MM.1S (cell line): Measurements from ENCODE around the gene EGR2.

Experiments used
- DNase-seq: peaks from one replicate; pipeline ENCODE4 v3.0.0-alpha.2; 2015
- H2AFZ ChIP-seq: fragments of 300-600 bp; sonication (generic); 2 replicates; pipeline ENCODE4 v1.6.0; 2016; ENCODE audit warnings: antibody characterized with exemption, low read length
- H3F3A ChIP-seq: fragments of 300-600 bp; sonication (generic); 2 replicates; pipeline ENCODE4 v1.6.1; 2016; ENCODE audit warnings: mild to moderate bottlenecking, antibody characterized with exemption, low read length, moderate library complexity, mixed read lengths; ENCODE audit not compliant: insufficient read depth
- H3K27ac ChIP-seq: fragments of 300-600 bp; sonication (generic); 2 replicates; pipeline ENCODE4 v1.5.1; 2016; ENCODE audit warnings: mild to moderate bottlenecking, low read length
- H3K27me3 ChIP-seq: fragments of 300-600 bp; sonication (generic); replicated peaks from 2 replicates; pipeline ENCODE4 v1.6.0; 2016; ENCODE audit warnings: low read length; ENCODE audit not compliant: insufficient read depth
- H3K36me3 ChIP-seq: fragments of 300-600 bp; sonication (generic); replicated peaks from 2 replicates; pipeline ENCODE4 v1.6.1; 2016; ENCODE audit warnings: mild to moderate bottlenecking, low read length, mixed read lengths; ENCODE audit not compliant: insufficient read depth
- H3K4me1 ChIP-seq: fragments of 300-600 bp; sonication (generic); 2 replicates; pipeline ENCODE4 v1.6.1; 2016; ENCODE audit warnings: low read length, mixed read lengths
- H3K4me2 ChIP-seq: fragments of 300-600 bp; sonication (generic); 2 replicates; pipeline ENCODE4 v1.6.0; 2016; ENCODE audit warnings: low read depth, low read length
- H3K4me3 ChIP-seq: fragments of 300-600 bp; sonication (generic); 2 replicates; pipeline ENCODE4 v1.5.1; 2016; ENCODE audit warnings: low read length, mixed read lengths
- H3K79me2 ChIP-seq: fragments of 300-600 bp; sonication (generic); 2 replicates; pipeline ENCODE4 v1.6.1; 2016; ENCODE audit warnings: mixed run types, low read length, mixed read lengths
- H3K9ac ChIP-seq: fragments of 300-600 bp; sonication (generic); 2 replicates; pipeline ENCODE4 v1.6.1; 2016; ENCODE audit warnings: low read length, mixed read lengths
- H3K9me2 ChIP-seq: fragments of 300-600 bp; sonication (generic); replicated peaks from 2 replicates; pipeline ENCODE4 v1.6.1; 2016; ENCODE audit warnings: mild to moderate bottlenecking, low read length, mixed read lengths; ENCODE audit not compliant: insufficient read depth
- H3K9me3 ChIP-seq: fragments of 300-600 bp; sonication (generic); replicated peaks from 2 replicates; pipeline ENCODE4 v1.6.1; 2016; ENCODE audit warnings: mild to moderate bottlenecking, low read length, mixed read lengths; ENCODE audit not compliant: insufficient read depth
- H4K20me1 ChIP-seq: fragments of 300-600 bp; sonication (generic); 2 replicates; pipeline ENCODE4 v1.6.1; 2016; ENCODE audit warnings: mild to moderate bottlenecking, low read length, moderate library complexity, mixed read lengths; ENCODE audit not compliant: insufficient read depth
- EZH2 ChIP-seq: fragments of 300-600 bp; sonication (generic); optimal IDR thresholded peaks from 2 replicates; pipeline ENCODE3; 2017; ENCODE audit warnings: low read depth, mild to moderate bottlenecking, antibody characterized with exemption, low read length, mixed read lengths
- EZH2phosphoT487 ChIP-seq: fragments of 300-600 bp; sonication (generic); IDR thresholded peaks from 2 replicates; pipeline ENCODE4 v1.6.1; 2018; ENCODE audit warnings: antibody characterized with exemption, low read length
- TF ChIP-seq, protein P1 (sequence below): fragments of 300-600 bp; sonication (generic); IDR thresholded peaks from 2 replicates; pipeline ENCODE4 v1.5.1; 2016; ENCODE audit warnings: antibody characterized with exemption, low read length, mixed read lengths

EGR2 gene

DNA sequence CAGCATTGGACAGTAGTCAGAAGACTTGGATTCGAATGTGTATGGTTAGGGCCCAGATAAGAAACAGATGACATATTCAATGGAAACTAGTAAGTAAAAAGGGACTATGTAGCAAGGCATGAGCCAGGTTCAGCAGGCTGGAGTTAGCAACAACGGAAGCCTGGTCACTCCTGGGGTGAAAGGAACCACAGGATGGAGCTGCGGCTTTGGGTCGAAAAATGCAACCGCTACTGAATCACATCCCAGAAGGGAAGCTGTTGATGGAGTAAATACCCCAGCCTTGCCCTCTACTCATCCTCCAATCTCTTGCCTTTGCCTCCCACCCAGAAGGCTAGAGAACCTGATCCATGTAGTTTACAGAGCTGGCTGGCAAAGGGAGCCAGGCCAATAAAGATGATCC lies 37.5 kb upstream of the EGR2 start:
- Histone ChIP-seq H3K4me2 (no peak overlapping the region), H3K4me1 (peaks cover 20% of the 10 kb centered on the region), H3K79me2 (no peaks in the 10 kb centered on the region)

DNA sequence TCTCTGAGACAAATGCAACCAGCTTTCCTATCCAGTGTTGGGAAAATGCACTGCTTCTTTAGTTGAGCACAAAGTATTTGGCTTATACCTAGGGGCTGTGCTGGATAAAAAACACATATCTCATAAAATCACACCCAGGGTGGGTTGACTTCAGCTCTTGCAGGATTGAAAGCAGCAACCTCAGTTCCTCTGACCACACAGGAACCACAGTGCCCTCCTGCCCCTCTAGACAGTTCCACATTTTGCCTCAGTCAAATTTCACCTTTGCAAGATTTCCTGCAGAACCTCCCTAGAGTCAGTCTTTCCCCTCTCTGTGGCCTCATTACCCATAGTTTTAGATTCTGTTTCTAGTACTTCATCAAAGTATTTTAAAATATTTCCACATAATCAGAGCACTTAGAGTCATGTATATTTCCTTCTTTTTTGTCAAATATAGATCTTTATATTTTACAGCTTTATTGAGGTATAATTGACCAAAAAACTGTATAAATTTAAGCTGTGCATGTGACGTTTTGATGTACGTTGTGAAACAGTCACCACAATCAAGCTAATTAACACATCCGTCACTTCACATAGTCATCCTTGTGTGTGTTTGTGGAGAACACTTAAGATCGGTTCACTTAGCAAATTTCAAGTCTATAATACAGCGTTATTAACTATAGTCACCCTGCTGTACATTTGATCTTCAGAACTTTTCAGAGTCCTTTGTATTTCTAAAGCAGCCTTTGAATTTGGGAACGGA lies 37.0 kb upstream of the EGR2 start:
- H3K27me3 ChIP-seq = no peaks in the 10 kb centered on the region
- no peak overlapping the region for H2AFZ ChIP-seq
- no peaks in the 10 kb centered on the region for H3K9me3 ChIP-seq
- DNase-seq = peak; percentile 48
- no peak overlapping the region for H3K27ac ChIP-seq
- no peaks in the 10 kb centered on the region for H4K20me1 ChIP-seq
- no peaks in the 10 kb centered on the region for H3K9me2 ChIP-seq
- peaks cover 20% of the 10 kb centered on the region for H3K4me1 ChIP-seq
- H3K4me2 ChIP-seq = 0 out of 2 replicates have a peak overlapping the region, but pooled peaks have one; percentile 3
- no peak overlapping the region for H3K9ac ChIP-seq
- H3K79me2 ChIP-seq = no peaks in the 10 kb centered on the region
- H3K36me3 ChIP-seq = no peaks in the 10 kb centered on the region
- no peaks in the 10 kb centered on the region for H3F3A ChIP-seq
- TF ChIP-seq, protein P1, sequence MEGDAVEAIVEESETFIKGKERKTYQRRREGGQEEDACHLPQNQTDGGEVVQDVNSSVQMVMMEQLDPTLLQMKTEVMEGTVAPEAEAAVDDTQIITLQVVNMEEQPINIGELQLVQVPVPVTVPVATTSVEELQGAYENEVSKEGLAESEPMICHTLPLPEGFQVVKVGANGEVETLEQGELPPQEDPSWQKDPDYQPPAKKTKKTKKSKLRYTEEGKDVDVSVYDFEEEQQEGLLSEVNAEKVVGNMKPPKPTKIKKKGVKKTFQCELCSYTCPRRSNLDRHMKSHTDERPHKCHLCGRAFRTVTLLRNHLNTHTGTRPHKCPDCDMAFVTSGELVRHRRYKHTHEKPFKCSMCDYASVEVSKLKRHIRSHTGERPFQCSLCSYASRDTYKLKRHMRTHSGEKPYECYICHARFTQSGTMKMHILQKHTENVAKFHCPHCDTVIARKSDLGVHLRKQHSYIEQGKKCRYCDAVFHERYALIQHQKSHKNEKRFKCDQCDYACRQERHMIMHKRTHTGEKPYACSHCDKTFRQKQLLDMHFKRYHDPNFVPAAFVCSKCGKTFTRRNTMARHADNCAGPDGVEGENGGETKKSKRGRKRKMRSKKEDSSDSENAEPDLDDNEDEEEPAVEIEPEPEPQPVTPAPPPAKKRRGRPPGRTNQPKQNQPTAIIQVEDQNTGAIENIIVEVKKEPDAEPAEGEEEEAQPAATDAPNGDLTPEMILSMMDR = no peak
- TF ChIP-seq EZH2 = no peak
- no peak overlapping the region for H3K4me3 ChIP-seq

More for the DNA sequence above, 37.5 kb upstream of the EGR2 start:
- Histone ChIP-seq H3F3A (no peaks in the 10 kb centered on the region), H2AFZ (no peak overlapping the region), H3K27ac (no peak overlapping the region), H3K4me3 (no peak overlapping the region), H3K9me3 (no peaks in the 10 kb centered on the region), H3K9ac (no peak overlapping the region), H4K20me1 (no peaks in the 10 kb centered on the region), H3K9me2 (no peaks in the 10 kb centered on the region), H3K27me3 (no peaks in the 10 kb centered on the region), H3K36me3 (no peaks in the 10 kb centered on the region)
- no peak for DNase-seq
- TF ChIP-seq EZH2phosphoT487 (no peak), EZH2 (no peak)
- TF ChIP-seq, protein P1 = no peak

DNA sequence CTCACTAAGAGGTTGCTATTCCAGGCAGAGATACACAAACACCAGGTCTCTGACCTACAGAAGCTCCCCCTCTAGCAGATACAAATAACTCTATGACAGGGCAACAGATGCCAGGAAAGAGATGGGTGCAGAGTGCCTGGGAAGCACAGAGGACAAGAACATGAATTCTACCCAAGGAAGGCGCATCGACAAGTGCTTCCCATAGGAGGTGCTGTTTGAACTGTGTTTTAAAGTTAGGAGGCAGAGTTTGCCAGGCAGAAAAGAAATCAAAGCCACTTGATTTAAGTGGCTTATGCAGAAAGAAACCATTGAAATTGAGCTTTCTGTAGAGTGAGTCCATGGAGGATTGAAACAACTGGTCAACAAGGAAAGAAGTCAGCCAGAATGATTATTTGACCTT lies 35.3 kb upstream of the EGR2 start:
- no peaks in the 10 kb centered on the region for H3F3A ChIP-seq
- H3K4me3 ChIP-seq = no peak overlapping the region
- H3K9me2 ChIP-seq = no peaks in the 10 kb centered on the region
- no peaks in the 10 kb centered on the region for H3K36me3 ChIP-seq
- no peak overlapping the region for H3K4me2 ChIP-seq
- H3K79me2 ChIP-seq = no peaks in the 10 kb centered on the region
- H3K9me3 ChIP-seq = no peaks in the 10 kb centered on the region
- H3K27me3 ChIP-seq = no peaks in the 10 kb centered on the region
- no peak overlapping the region for H3K9ac ChIP-seq
- no peaks in the 10 kb centered on the region for H4K20me1 ChIP-seq
- no peak overlapping the region for H3K27ac ChIP-seq
- no peak for DNase-seq
- no peak overlapping the region for H2AFZ ChIP-seq
- peaks cover 20% of the 10 kb centered on the region for H3K4me1 ChIP-seq
- TF ChIP-seq EZH2phosphoT487 (no peak), EZH2 (no peak)
- TF ChIP-seq, protein P1 = peak; percentile 36
